Measurements from ENCODE around the gene SYS1.
A peak's percentile ranks its signal among the peaks of the same experiment; 100 is the strongest.

Gene SYS1

DNA sequence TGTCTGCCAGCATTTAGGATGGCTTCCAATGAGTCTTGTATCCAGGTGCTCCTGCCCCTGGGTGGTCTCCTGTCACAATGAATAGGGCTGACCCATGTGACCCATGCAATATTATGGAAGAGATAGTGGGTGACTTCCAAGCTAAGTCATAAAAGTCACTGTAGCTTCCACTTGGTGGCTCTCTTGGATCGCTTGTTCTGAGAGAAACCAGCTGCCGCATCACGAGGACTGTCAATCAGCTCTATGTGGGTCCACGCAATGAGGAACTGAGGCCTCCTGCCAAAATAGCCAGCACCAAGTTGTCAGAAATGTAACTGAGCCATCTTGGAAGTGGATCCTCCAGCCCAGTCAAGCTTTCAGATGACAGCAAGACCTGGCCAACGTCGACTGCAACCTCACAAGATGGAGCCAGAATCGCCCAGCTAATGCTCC lies 40.0 kb upstream of the SYS1 start:
- Histone ChIP-seq H3K27me3 (no peaks in the 10 kb centered on the region), H3K9me3 (replicated peaks in 1 of 11) (0 out of 22 replicates have a peak, but pooled peaks cover 0 to 2% (median 0%) of the 10 kb centered on the region in 11 experiments), H3K4me3 (no peak overlapping the region), H3K4me1 (peaks cover 38 to 90% (median 78%) of the 10 kb centered on the region in 10 experiments), H4K20me1 (no peaks in the 10 kb centered on the region), H3K4me2 (peak overlapping the region; percentile 1 to 91 (median 30); a peak in 10 of 22 replicates), H3K27ac (no peak overlapping the region), H3K36me3 (peaks cover 0 to 14% (median 0%) of the 10 kb centered on the region in 11 experiments; a peak in 3 of 22 replicates), H3K9ac (no peak overlapping the region)
- no peak for TF ChIP-seq Cebpa-rat (IDR thresholded peaks at IDR 0.05)

DNA sequence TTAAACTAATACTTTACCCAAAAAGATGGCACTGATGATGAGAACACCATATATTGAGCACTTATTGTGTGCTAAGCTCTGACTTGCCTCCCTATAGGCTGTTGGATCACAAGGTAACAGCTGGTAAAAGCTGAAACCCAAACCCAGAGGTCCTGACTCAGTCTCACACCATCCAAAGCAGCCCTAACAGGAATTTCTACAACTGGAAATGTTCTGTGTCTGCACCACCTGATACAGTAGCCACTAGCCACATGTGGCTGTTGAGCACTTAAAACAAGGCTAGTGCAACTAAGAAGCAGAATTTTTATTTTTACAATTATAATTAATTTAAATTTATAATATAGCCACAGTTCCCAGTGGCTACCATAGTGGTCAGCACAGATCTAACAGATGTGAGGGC lies 39.2 kb upstream of the SYS1 start:
- H4K20me1 ChIP-seq, result no peaks in the 10 kb centered on the region
- H3K27me3 ChIP-seq, result no peaks in the 10 kb centered on the region
- peaks cover 0 to 22% (median 0%) of the 10 kb centered on the region in 11 experiments; a peak in 4 of 22 replicates for H3K36me3 ChIP-seq
- H3K4me3 ChIP-seq, result no peak overlapping the region
- H3K9me3 ChIP-seq (replicated peaks in 1 of 11), result 0 out of 22 replicates have a peak, but pooled peaks cover 0 to 2% (median 0%) of the 10 kb centered on the region in 11 experiments
- no peak overlapping the region for H3K27ac ChIP-seq
- peak overlapping the region in 7 of 11 experiments; percentile 8 to 91 (median 86); a peak in 9 of 22 replicates for H3K4me2 ChIP-seq
- TF ChIP-seq Cebpa-rat (IDR thresholded peaks at IDR 0.05), result no peak
- H3K4me1 ChIP-seq, result peaks cover 30 to 82% (median 71%) of the 10 kb centered on the region in 10 experiments
- no peak overlapping the region for H3K9ac ChIP-seq

DNA sequence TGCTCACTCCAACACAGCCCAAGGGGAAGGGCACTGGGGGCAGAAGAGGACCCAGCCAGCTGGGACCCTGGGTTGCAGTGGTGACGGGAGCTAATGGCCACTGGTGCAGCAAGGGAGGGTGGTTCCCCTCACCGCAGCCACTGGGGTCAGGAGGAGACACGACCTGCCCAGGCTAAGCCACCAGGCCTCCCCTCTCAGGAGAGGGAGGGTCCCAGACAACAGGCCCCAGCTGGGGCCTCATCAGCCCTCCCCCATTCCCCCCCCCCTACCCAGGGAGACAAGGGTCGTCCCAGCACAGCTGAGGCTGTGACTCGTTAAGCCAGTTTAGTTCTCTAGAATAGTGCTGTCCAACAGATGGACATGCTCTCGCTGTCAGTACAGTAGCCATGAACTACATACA lies 37.6 kb upstream of the SYS1 start:
- peak overlapping the region in 10 of 11 experiments; percentile 17 to 91 (median 72); a peak in 18 of 22 replicates for H3K4me2 ChIP-seq
- H3K36me3 ChIP-seq, result peaks cover 0 to 38% (median 0%) of the 10 kb centered on the region in 11 experiments; a peak in 4 of 22 replicates
- H4K20me1 ChIP-seq, result no peaks in the 10 kb centered on the region
- H3K4me3 ChIP-seq, result peak overlapping the region in 1 of 10 experiments; percentile 28; a peak in 1 of 20 replicates
- H3K27ac ChIP-seq, result peak overlapping the region in 3 of 11 experiments; percentile 24 to 49 (median 43); a peak in 5 of 22 replicates
- H3K9ac ChIP-seq, result peak overlapping the region in 4 of 11 experiments; percentile 0 to 57 (median 52); a peak in 7 of 22 replicates
- TF ChIP-seq Cebpa-rat (IDR thresholded peaks at IDR 0.05), result no peak
- H3K27me3 ChIP-seq, result no peaks in the 10 kb centered on the region
- peaks cover 22 to 67% (median 58%) of the 10 kb centered on the region in 10 experiments for H3K4me1 ChIP-seq
- H3K9me3 ChIP-seq (replicated peaks in 1 of 11), result 0 out of 22 replicates have a peak, but pooled peaks cover 0 to 2% (median 0%) of the 10 kb centered on the region in 11 experiments

- Histone ChIP-seq H3K27me3 (no peaks in the 10 kb centered on the region), H3K9ac (no peak overlapping the region), H3K36me3 (peaks cover 0 to 69% (median 0%) of the 10 kb centered on the region in 11 experiments; a peak in 4 of 22 replicates), H3K27ac (no peak overlapping the region), H4K20me1 (no peaks in the 10 kb centered on the region), H3K9me3 (replicated peaks in 1 of 11) (no peaks in the 10 kb centered on the region), H3K4me2 (no peak overlapping the region), H3K4me1 (peaks cover 8 to 37% (median 34%) of the 10 kb centered on the region in 10 experiments), H3K4me3 (no peak overlapping the region)
- TF ChIP-seq Cebpa-rat (IDR thresholded peaks at IDR 0.05), result no peak
Observed at GRCh38 chr20:45328451-45328850, 34.5 kb upstream of the SYS1 start.

GRCh38 chr20:45329497-45330319 lies 33.2 kb upstream of the SYS1 start:
- no peaks in the 10 kb centered on the region for H4K20me1 ChIP-seq
- peaks cover 5 to 24% (median 22%) of the 10 kb centered on the region in 10 experiments; a peak in 16 of 20 replicates for H3K4me1 ChIP-seq
- no peak for TF ChIP-seq Cebpa-rat (IDR thresholded peaks at IDR 0.05)
- no peak overlapping the region for H3K9ac ChIP-seq
- H3K27me3 ChIP-seq, result no peaks in the 10 kb centered on the region
- H3K4me3 ChIP-seq, result no peak overlapping the region
- H3K36me3 ChIP-seq, result peaks cover 0 to 70% (median 0%) of the 10 kb centered on the region in 11 experiments; a peak in 4 of 22 replicates
- H3K9me3 ChIP-seq (replicated peaks in 1 of 11), result no peaks in the 10 kb centered on the region
- no peak overlapping the region for H3K4me2 ChIP-seq
- no peak overlapping the region for H3K27ac ChIP-seq

DNA sequence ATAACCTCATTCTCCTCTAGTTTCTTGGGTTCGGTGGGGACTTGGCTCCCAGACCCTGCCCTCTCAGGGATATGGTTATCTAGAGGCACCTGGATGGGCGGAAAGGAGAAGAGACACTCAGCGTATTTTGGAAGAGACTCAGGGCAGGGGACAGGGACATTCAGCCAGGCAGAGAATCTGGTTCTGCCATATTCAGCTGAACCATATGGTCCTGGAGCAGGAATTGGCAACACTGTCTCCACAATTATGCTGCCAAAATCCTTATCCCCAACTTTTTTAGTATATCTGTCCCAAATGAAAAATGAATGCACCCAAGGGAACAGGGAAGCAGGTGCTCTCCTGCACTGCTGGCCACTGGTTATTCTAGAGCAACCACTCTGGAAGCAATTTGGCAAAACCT lies 32.5 kb upstream of the SYS1 start:
- H4K20me1 ChIP-seq, result no peaks in the 10 kb centered on the region
- no peaks in the 10 kb centered on the region for H3K27me3 ChIP-seq
- peaks cover 0 to 70% (median 0%) of the 10 kb centered on the region in 11 experiments; a peak in 4 of 22 replicates for H3K36me3 ChIP-seq
- H3K4me3 ChIP-seq, result no peak overlapping the region
- H3K4me2 ChIP-seq, result no peak overlapping the region
- H3K4me1 ChIP-seq, result peaks cover under 1 to 16% (median 14%) of the 10 kb centered on the region in 10 experiments; a peak in 16 of 20 replicates
- no peak overlapping the region for H3K27ac ChIP-seq
- no peak overlapping the region for H3K9ac ChIP-seq
- no peak for TF ChIP-seq Cebpa-rat (IDR thresholded peaks at IDR 0.05)
- H3K9me3 ChIP-seq (replicated peaks in 1 of 11), result no peaks in the 10 kb centered on the region

GRCh38 chr20:45336530-45337366 lies 26.2 kb upstream of the SYS1 start:
- no peak for TF ChIP-seq Cebpa-rat (IDR thresholded peaks at IDR 0.05)
- H3K27ac ChIP-seq, result no peak overlapping the region
- H3K9ac ChIP-seq, result 0 out of 22 replicates have a peak overlapping the region, but pooled peaks of 1 of the 11 experiments have one; percentile 14

DNA sequence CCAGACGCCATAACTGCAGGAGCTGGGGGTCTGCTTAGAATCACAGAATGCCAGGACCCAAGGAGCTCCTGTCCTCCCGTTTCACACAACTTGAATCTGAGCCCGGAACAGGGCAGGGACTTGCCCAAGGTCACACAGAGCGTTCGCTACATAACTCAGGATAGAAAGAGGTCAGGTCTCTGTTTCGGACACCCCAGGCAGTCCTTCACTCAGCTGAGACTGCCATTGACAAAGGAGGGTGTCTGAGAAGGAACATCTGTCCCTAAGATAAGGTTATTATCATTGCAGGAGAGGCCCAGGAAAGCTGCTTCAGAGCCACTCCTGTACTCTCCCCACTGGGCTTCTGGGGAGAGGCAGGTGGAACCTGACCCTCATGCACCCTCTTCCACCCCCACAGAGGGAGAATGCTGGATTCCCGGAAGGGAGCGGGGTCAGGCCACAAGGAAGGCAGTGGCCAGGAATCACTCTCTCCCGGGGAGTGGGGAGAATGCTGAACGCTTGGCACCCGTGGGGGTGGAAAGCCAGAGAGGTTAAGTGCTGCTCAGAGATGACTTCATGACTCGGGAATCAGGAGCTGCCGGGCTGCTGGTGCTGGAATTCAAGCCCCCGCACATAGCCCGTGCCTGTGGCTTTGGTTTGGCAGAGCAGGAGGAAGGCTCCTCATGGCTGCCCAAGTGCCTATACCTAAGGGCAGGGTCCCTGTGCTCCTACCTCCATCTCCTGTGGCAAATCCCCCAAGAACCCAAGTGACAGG lies 25.4 kb upstream of the SYS1 start:
- H3K36me3 ChIP-seq, result peaks cover 0 to 10% (median 0%) of the 10 kb centered on the region in 11 experiments; a peak in 3 of 22 replicates
- no peaks in the 10 kb centered on the region for H3K27me3 ChIP-seq
- no peak overlapping the region for H3K4me3 ChIP-seq
- peaks cover 0 to 8% (median 0%) of the 10 kb centered on the region in 10 experiments; a peak in 8 of 20 replicates for H3K4me1 ChIP-seq
- 0 out of 22 replicates have a peak overlapping the region, but pooled peaks of 1 of the 11 experiments have one; percentile 14 for H3K9ac ChIP-seq
- no peak overlapping the region for H3K4me2 ChIP-seq
- H4K20me1 ChIP-seq, result peaks cover 0 to 29% (median 0%) of the 10 kb centered on the region in 11 experiments; a peak in 5 of 22 replicates
- H3K27ac ChIP-seq, result no peak overlapping the region
- TF ChIP-seq Cebpa-rat (IDR thresholded peaks at IDR 0.05), result no peak
- no peaks in the 10 kb centered on the region for H3K9me3 ChIP-seq (replicated peaks in 1 of 11)

More at GRCh38 chr20:45336530-45337366, 26.2 kb upstream of the SYS1 start:
- Histone ChIP-seq H3K4me2 (no peak overlapping the region), H3K4me3 (no peak overlapping the region), H3K36me3 (peaks cover 0 to 18% (median 0%) of the 10 kb centered on the region in 11 experiments; a peak in 4 of 22 replicates), H4K20me1 (peaks cover 0 to 29% (median 0%) of the 10 kb centered on the region in 11 experiments; a peak in 5 of 22 replicates), H3K27me3 (no peaks in the 10 kb centered on the region), H3K9me3 (replicated peaks in 1 of 11) (no peaks in the 10 kb centered on the region), H3K4me1 (peaks cover 0 to 6% (median 0%) of the 10 kb centered on the region in 10 experiments; a peak in 4 of 20 replicates)
